ENCODE measurements around the gene PDE6C.

DNA sequence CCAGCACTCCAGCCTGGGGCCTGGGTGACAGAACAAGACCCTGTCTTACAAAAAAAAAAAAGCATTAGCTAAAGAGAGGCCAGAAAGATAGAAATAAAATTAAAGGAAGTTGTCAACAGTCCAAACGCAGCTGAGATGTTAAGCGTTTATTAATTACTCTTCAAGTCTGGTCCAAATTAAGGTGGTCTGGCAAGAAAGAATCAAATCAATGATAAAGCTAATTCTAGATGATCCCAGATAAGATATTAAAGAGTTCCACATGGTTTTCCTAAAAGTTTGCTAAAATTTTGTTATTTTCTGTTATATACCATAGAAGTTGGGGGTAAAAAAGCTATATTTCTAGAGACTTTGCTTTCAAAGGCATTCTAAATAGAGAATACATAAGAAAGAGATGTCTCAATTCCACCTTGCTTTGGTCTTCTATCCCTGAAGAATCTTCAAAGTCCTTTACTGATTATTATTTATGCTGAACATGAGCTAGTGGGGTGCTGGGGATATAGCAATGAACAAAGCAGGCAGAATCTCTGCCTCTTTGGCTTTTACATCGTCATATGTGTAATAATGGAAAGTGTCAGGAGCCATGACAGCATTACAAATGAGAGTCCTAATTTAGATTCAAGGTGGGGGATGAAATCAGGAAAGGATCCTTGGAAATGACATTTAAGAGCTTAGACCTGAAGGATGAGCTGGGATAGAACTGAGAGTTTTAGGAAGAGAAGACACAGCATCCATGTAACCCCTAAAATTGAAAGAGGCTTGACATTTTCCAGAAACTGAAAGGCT, 66.7 kb downstream of the PDE6C start:
- no peak for TF ChIP-seq POLR2AphosphoS5 (IDR thresholded peaks at IDR 0.05; ENCODE audit: borderline replicate concordance, low read depth, low read length)
- no peak for TF ChIP-seq EZH2 (IDR thresholded peaks at IDR 0.05)
- TF ChIP-seq FOXP2 (optimal IDR thresholded peaks at IDR 0.05; ENCODE audit: control extremely low read depth, extremely low read length, insufficient read depth), result no peak

All from SK-N-MC (cell line).